HepG2 (cell line): ENCODE measurements around the gene TSPAN9. TPM values are rescaled to one million over a fixed set of nuclear protein-coding genes. Genes with fewer than 3 reads are reported as not detected.

ENCODE experiments used
- ATAC-seq: fragments of 200-7000 bp; cut with Tn5 transposase; 3 replicates; pipeline ENCODE4 v1.9.1; 2020; ENCODE audit warnings: mild to moderate bottlenecking, moderate library complexity
- BruUV-seq: library from RNA; stranded (reverse); fragments of 400-500 nt; replicated peaks from 2 replicates; lab custom pipeline; 2021; lab: Mats Ljungman, UMichigan
- CTCF ChIA-PET: fragments of 300-600 bp; formaldehyde crosslinking; extraction: SDS; loops from one replicate; lab custom pipeline; 2021; ENCODE audit warnings: low total read pairs, inconsistent platforms, low intra/inter-chr PET ratio; lab: Yijun Ruan, JAX
- POLR2A ChIA-PET: fragments of 350-600 bp; sonication (Branson Sonifier 250); formaldehyde crosslinking; loops from one replicate; lab custom pipeline; 2020; ENCODE audit warnings: antibody characterized with exemption, inconsistent platforms; lab: Yijun Ruan, JAX
- DNase-seq: peaks from one replicate; pipeline ENCODE4 v3.0.0-alpha.2; 2015; ENCODE audit warnings: low spot score
- FAIRE-seq: peaks from 3 replicates; lab custom pipeline; 2011; peaks lifted over from hg19 to GRCh38; lab: Jason Lieb, UNC
- H2AFZ ChIP-seq: one replicate; pipeline ENCODE4 v1.6.1; 2011; ENCODE audit warnings: low read length, inconsistent platforms
- H3K27ac ChIP-seq: fragments of 300-600 bp; 3 replicates; pipeline ENCODE4 v1.8.0; 2011; ENCODE audit warnings: mixed run types, mild to moderate bottlenecking, mixed read lengths, low read length, inconsistent platforms; ENCODE audit not compliant: insufficient read depth; ENCODE audit errors: extremely low read length
- H3K27me3 ChIP-seq, 2 experiments: fragments of 200-600 bp in 1 of 2; 2 replicates in 1 of 2; 3 replicates in 1 of 2; pipeline versions ENCODE4 v1.6.0 to v1.8.0; 2011; ENCODE audit warnings: low read length in 2 of 2, mild to moderate bottlenecking in 2 of 2, moderate library complexity in 2 of 2, inconsistent platforms in 1 of 2; ENCODE audit not compliant: insufficient read depth in 2 of 2, control insufficient read depth in 1 of 2
- H3K36me3 ChIP-seq, 2 experiments: fragments of 200-600 bp in 1 of 2; replicated peaks in 1 of 2; 2 replicates in 1 of 2; 3 replicates in 1 of 2; pipeline versions ENCODE4 v1.5.1 to v1.8.0; 2011; ENCODE audit warnings: low read length in 2 of 2, inconsistent platforms in 1 of 2; ENCODE audit not compliant: insufficient read depth in 2 of 2, control insufficient read depth in 1 of 2
- H3K4me1 ChIP-seq: 2 replicates; pipeline ENCODE4 v1.5.1; 2012; ENCODE audit warnings: low read length, inconsistent platforms; ENCODE audit not compliant: insufficient read depth
- H3K4me2 ChIP-seq: 2 replicates; pipeline ENCODE4 v1.6.0; 2011; ENCODE audit warnings: low read depth, low read length, inconsistent platforms
- H3K4me3 ChIP-seq, 3 experiments: fragments of 200-600 bp in 1 of 3; sonication (generic), shearing (Covaris generic) in 1 of 3; replicated peaks in 1 of 3; 2 replicates each; pipeline ENCODE4 v1.5.1; 2011 to 2016; ENCODE audit warnings: low read length in 3 of 3, inconsistent platforms in 2 of 3, low read depth in 2 of 3, mild to moderate bottlenecking in 2 of 3, control low read depth in 1 of 3, mixed read lengths in 1 of 3; ENCODE audit not compliant: insufficient read depth in 1 of 3
- H3K79me2 ChIP-seq: one replicate; pipeline ENCODE4 v1.6.1; 2011; ENCODE audit warnings: low read length, inconsistent platforms; ENCODE audit not compliant: insufficient read depth
- H3K9ac ChIP-seq: 2 replicates; pipeline ENCODE4 v1.6.0; 2011; ENCODE audit warnings: mild to moderate bottlenecking, low read depth, low read length, inconsistent platforms; ENCODE audit not compliant: insufficient read depth
- H3K9me3 ChIP-seq: 2 replicates; pipeline ENCODE4 v1.5.1; 2012; ENCODE audit warnings: mild to moderate bottlenecking, low read length
- H4K20me1 ChIP-seq: 2 replicates; pipeline ENCODE4 v1.6.0; 2011; ENCODE audit warnings: inconsistent platforms, mild to moderate bottlenecking, low read length, moderate library complexity; ENCODE audit not compliant: insufficient read depth
- BRCA1 ChIP-seq: sonication (generic); formaldehyde crosslinking; IDR thresholded peaks from 2 replicates; pipeline ENCODE4 v1.4.0; 2020; ENCODE audit warnings: missing genetic modification reagents
- CCAR2 ChIP-seq: fragments of 200-400 bp; formaldehyde crosslinking; optimal IDR thresholded peaks from 2 replicates; pipeline ENCODE3; 2018; ENCODE audit warnings: low read depth, mild to moderate bottlenecking, low read length, moderate library complexity
- FOXJ3 ChIP-seq: sonication (generic); formaldehyde crosslinking; IDR thresholded peaks from 2 replicates; pipeline ENCODE4 v1.4.0; 2020; ENCODE audit warnings: missing genetic modification reagents, mild to moderate bottlenecking, borderline replicate concordance
- PREB ChIP-seq: sonication (generic); formaldehyde crosslinking; IDR thresholded peaks from 2 replicates; pipeline ENCODE4 v1.4.0; 2020; ENCODE audit warnings: missing genetic modification reagents
- ZMYM3 ChIP-seq: sonication (generic); formaldehyde crosslinking; IDR thresholded peaks from 2 replicates; pipeline ENCODE4 v1.5.1; 2020; ENCODE audit warnings: mild to moderate bottlenecking, missing genetic modification reagents
- ZNF691 ChIP-seq: sonication (generic); formaldehyde crosslinking; IDR thresholded peaks from 2 replicates; pipeline ENCODE4 v1.4.0; 2020; ENCODE audit warnings: missing genetic modification reagents, low read depth, mild to moderate bottlenecking, borderline replicate concordance
- WGBS: methylation state at CpG from one replicate; pipeline ENCODE4 v1.1.6; 2017; ENCODE audit warnings: low lambda C conversion rate; 5-methylcytosine and 5-hydroxymethylcytosine counted together
- in situ Hi-C: cut with HindIII; loops from 2 replicates; pipeline ENCODE4 v1.10.0; 2017; ENCODE audit warnings: low pct_unique_long_range_greater_than_20kb; ENCODE audit not compliant: extremely low pct_ligation_motif_present
- intact Hi-C: fragments of 100-400 bp; cut with micrococcal nuclease; formaldehyde crosslinking; loops from one replicate; pipeline ENCODE4 v1.10.0; 2022; ENCODE audit not compliant: unreplicated experiment
- polyA plus RNA-seq, 8 experiments: library from polyadenylated mRNA; depleted of rRNA in 3 of 8; stranded (reverse) in 7 of 8; unstranded in 1 of 8; fragments of >200 nt; fragmentation: Illumina TruSeq in 4 of 8; extraction: Trizol in 4 of 8; gene quantifications; 2 replicates each; pipeline versions ENCODE4 v1.2.1 to v1.2.3, GENCODE V29; 2011 to 2016; ENCODE audit warnings: low read depth in 4 of 8, missing spikeins in 1 of 8, mixed read lengths in 1 of 8; ENCODE audit not compliant: insufficient read depth in 1 of 8
- total RNA-seq, 5 experiments: library from RNA; depleted of rRNA; stranded (reverse); fragments of >200 nt; fragmentation: Illumina TruSeq; extraction: Trizol; gene quantifications; 2 replicates each; pipeline ENCODE4 v1.2.3, GENCODE V29; 2016; ENCODE audit warnings: low read depth in 1 of 5
- TF ChIP-seq, protein P1 (sequence below): sonication (generic); formaldehyde crosslinking; IDR thresholded peaks from 2 replicates; pipeline ENCODE4 v1.4.0; 2020; ENCODE audit warnings: missing genetic modification reagents
- TF ChIP-seq, protein P2 (sequence below): sonication (generic); formaldehyde crosslinking; IDR thresholded peaks from 2 replicates; pipeline ENCODE4 v1.4.0; 2020; ENCODE audit warnings: missing genetic modification reagents, mild to moderate bottlenecking, borderline replicate concordance

The TSPAN9 gene
- total and polyA plus RNA-seq, 2 of the 13 experiments (the other 11 are each of a cell fraction or from before 2014, with no cell fraction given), result 18.1 to 42.3 TPM

DNA sequence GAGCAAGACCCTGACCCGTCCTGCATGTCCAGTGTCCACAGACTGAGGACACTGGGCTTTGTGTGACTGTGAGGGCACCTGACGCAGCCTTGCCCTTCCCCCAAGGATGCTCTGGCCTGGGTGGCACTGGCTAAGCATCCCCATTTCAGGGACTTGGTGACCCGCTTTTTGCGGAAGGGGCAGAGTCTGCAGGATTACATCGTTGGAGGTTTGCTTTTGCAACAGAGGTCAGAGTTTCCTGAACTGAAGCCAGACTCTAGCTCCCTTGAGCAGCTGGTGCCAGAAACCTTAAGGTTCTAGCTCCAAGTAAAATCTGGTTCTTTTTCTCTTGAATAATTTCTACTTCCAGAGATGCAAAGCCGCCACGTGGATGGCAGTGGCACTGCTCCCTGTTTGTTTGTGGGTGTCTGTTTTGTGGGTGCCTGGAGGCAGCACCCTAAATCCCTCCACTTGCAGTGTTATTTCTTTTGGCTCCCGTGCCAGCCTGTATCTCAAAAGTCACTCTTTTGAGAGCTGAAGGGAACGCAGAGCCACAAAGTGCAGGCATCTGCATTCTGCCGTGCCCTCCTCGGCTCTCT lies 184.7 kb downstream of the TSPAN9 start:
- no peaks in the 10 kb centered on the region for H3K79me2 ChIP-seq
- 90% methylated on average over 6 of the region's 11 CpGs for WGBS
- DNase-seq (no peak), ATAC-seq (no peak), FAIRE-seq (no peak)
- no TSS peak for BruUV-seq
- TF ChIP-seq BRCA1 (CRISPR knock-in tag) (no peak), ZNF691 (CRISPR knock-in tag) (no peak), PREB (no peak), FOXJ3 (CRISPR knock-in tag) (no peak), ZMYM3 (CRISPR knock-in tag) (no peak), CCAR2 (no peak)
- TF ChIP-seq, protein P1, sequence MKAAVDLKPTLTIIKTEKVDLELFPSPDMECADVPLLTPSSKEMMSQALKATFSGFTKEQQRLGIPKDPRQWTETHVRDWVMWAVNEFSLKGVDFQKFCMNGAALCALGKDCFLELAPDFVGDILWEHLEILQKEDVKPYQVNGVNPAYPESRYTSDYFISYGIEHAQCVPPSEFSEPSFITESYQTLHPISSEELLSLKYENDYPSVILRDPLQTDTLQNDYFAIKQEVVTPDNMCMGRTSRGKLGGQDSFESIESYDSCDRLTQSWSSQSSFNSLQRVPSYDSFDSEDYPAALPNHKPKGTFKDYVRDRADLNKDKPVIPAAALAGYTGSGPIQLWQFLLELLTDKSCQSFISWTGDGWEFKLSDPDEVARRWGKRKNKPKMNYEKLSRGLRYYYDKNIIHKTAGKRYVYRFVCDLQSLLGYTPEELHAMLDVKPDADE (CRISPR knock-in tag), result no peak
- TF ChIP-seq, protein P2, sequence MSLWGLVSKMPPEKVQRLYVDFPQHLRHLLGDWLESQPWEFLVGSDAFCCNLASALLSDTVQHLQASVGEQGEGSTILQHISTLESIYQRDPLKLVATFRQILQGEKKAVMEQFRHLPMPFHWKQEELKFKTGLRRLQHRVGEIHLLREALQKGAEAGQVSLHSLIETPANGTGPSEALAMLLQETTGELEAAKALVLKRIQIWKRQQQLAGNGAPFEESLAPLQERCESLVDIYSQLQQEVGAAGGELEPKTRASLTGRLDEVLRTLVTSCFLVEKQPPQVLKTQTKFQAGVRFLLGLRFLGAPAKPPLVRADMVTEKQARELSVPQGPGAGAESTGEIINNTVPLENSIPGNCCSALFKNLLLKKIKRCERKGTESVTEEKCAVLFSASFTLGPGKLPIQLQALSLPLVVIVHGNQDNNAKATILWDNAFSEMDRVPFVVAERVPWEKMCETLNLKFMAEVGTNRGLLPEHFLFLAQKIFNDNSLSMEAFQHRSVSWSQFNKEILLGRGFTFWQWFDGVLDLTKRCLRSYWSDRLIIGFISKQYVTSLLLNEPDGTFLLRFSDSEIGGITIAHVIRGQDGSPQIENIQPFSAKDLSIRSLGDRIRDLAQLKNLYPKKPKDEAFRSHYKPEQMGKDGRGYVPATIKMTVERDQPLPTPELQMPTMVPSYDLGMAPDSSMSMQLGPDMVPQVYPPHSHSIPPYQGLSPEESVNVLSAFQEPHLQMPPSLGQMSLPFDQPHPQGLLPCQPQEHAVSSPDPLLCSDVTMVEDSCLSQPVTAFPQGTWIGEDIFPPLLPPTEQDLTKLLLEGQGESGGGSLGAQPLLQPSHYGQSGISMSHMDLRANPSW (CRISPR knock-in tag), result no peak
- H3K4me1 ChIP-seq, result no peaks in the 10 kb centered on the region
- H3K4me2 ChIP-seq, result no peak overlapping the region
- no peak overlapping the region for H3K4me3 ChIP-seq
- H3K27me3 ChIP-seq, result no peaks in the 10 kb centered on the region
- ChIA-PET POLR2A (no interaction called here), CTCF (no interaction called here)
- no peak overlapping the region for H3K9ac ChIP-seq
- intact Hi-C loops (no loop called here), in situ Hi-C loops (no loop called here)
- no peak overlapping the region for H2AFZ ChIP-seq
- H3K9me3 ChIP-seq, result no peaks in the 10 kb centered on the region
- H3K27ac ChIP-seq, result no peak overlapping the region
- H4K20me1 ChIP-seq, result no peaks in the 10 kb centered on the region
- peaks cover 0 to 7% of the 10 kb centered on the region in 2 experiments; a peak in 2 of 5 replicates for H3K36me3 ChIP-seq
